Common myeloid progenitor, CD34-positive (primary cell): Measurements from ENCODE around the gene TEX26.

Experiments used
- CTCF ChIA-PET: fragments of 350-600 bp; sonication (Branson Sonifier 250); formaldehyde crosslinking; loops from one replicate; lab custom pipeline; 2021; ENCODE audit warnings: antibody characterized with exemption; lab: Charles Lee
- POLR2A ChIA-PET: fragments of 350-600 bp; sonication (Branson Sonifier 250); formaldehyde crosslinking; loops from one replicate; lab custom pipeline; 2021; ENCODE audit warnings: antibody characterized with exemption; lab: Charles Lee
- DNase-seq, 3 donors: peaks; one replicate each; pipeline versions ENCODE4 v3.0.0 to v3.0.0-alpha.2; 2013
- H3K27ac ChIP-seq, 2 experiments: 1 replicate in 1 of 2; 2 replicates in 1 of 2; pipeline ENCODE4 v1.7.0; 2013; ENCODE audit warnings: inconsistent platforms in 2 of 2, low read length in 2 of 2, mild to moderate bottlenecking in 2 of 2, low read depth in 1 of 2, moderate library complexity in 1 of 2; ENCODE audit not compliant: severe bottlenecking in 2 of 2, insufficient read depth in 1 of 2, poor library complexity in 1 of 2
- H3K27me3 ChIP-seq, 5 experiments: replicated peaks in 2 of 5; 1 replicate in 3 of 5; 2 replicates in 2 of 5; pipeline versions ENCODE4 v1.6.1 to v1.7.0; 2013; ENCODE audit warnings: low read length in 4 of 5, mild to moderate bottlenecking in 2 of 5, moderate library complexity in 2 of 5, inconsistent platforms in 1 of 5; ENCODE audit not compliant: insufficient read depth in 5 of 5, control insufficient read depth in 4 of 5
- H3K36me3 ChIP-seq, 4 experiments: 1 replicate in 2 of 4; 2 replicates in 2 of 4; pipeline versions ENCODE4 v1.6.1 to v1.7.0; 2013; ENCODE audit warnings: low read length in 3 of 4, control low read depth in 1 of 4, mild to moderate bottlenecking in 1 of 4; ENCODE audit not compliant: control insufficient read depth in 4 of 4, insufficient read depth in 4 of 4
- H3K4me1 ChIP-seq, 4 experiments: 1 replicate in 3 of 4; 2 replicates in 1 of 4; pipeline versions ENCODE4 v1.6.1 to v1.7.1; 2013; ENCODE audit warnings: low read length in 3 of 4, mild to moderate bottlenecking in 3 of 4, control low read depth in 1 of 4, inconsistent platforms in 1 of 4, moderate library complexity in 1 of 4; ENCODE audit not compliant: control insufficient read depth in 4 of 4, insufficient read depth in 4 of 4; ENCODE audit errors: control extremely low read depth in 1 of 4
- H3K4me3 ChIP-seq, 7 experiments: 1 replicate in 4 of 7; 2 replicates in 3 of 7; pipeline versions ENCODE4 v1.5.1 to v1.7.0; 2013; ENCODE audit warnings: mild to moderate bottlenecking in 7 of 7, low read length in 6 of 7, moderate library complexity in 6 of 7, inconsistent platforms in 2 of 7, low read depth in 2 of 7, control low read depth in 1 of 7; ENCODE audit not compliant: insufficient read depth in 4 of 7, control insufficient read depth in 1 of 7; ENCODE audit errors: extremely low read depth in 1 of 7
- H3K9me3 ChIP-seq, 5 experiments: 1 replicate in 4 of 5; 2 replicates in 1 of 5; pipeline versions ENCODE4 v1.6.1 to v1.7.1; 2013; ENCODE audit warnings: low read length in 4 of 5, mild to moderate bottlenecking in 2 of 5, inconsistent platforms in 1 of 5, low read depth in 1 of 5, moderate library complexity in 1 of 5; ENCODE audit not compliant: control insufficient read depth in 4 of 5, insufficient read depth in 2 of 5; ENCODE audit errors: control extremely low read depth in 1 of 5
- WGBS: methylation state at CpG from one replicate; pipeline ENCODE4 v1.1.5; 2013; ENCODE audit not compliant: insufficient coverage; 5-methylcytosine and 5-hydroxymethylcytosine counted together

Gene TEX26

DNA sequence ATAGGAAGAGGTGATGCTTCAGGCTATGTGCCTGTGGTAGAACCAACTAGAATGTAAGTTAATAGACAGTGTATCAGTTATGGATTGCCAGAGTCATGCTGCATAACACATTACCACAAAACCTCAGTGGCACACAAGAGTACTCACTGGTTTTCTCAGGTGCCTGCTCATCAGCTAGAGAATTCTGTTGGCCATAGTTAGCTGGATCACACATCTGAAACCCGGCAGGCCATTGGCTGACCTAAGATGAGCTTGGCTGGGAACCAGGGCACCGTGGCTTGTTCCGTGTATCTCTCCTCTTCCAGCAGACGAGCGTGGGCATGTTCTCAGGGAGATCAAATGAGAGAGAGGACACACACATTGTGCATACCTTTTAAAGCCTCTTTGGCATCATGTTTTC, 76.7 kb downstream of the TEX26 start:
- peaks cover 0 to 28% (median 25%) of the 10 kb centered on the region in 5 experiments for H3K27me3 ChIP-seq
- 94% methylated on average over 3 of the region's 5 CpGs for WGBS
- H3K4me3 ChIP-seq, result no peak overlapping the region
- no peaks in the 10 kb centered on the region for H3K36me3 ChIP-seq
- no peak overlapping the region for H3K27ac ChIP-seq
- H3K4me1 ChIP-seq, result no peaks in the 10 kb centered on the region
- no peaks in the 10 kb centered on the region for H3K9me3 ChIP-seq
- POLR2A ChIA-PET, result no interaction called here
- no peak for DNase-seq
- CTCF ChIA-PET, result no interaction called here

GRCh38 chr13:31010296-31010695, 77.8 kb downstream of the TEX26 start:
- Histone ChIP-seq H3K36me3 (no peaks in the 10 kb centered on the region), H3K4me3 (no peak overlapping the region), H3K9me3 (no peaks in the 10 kb centered on the region), H3K27me3 (peaks cover 0 to 27% (median 26%) of the 10 kb centered on the region in 5 experiments), H3K27ac (no peak overlapping the region), H3K4me1 (no peaks in the 10 kb centered on the region)
- ChIA-PET POLR2A (no interaction called here), CTCF (interaction anchor here (0.8 kb wide), 1 partner anchor 34 kb away, joined by 3 read pairs; no protein-coding TSS in a partner anchor)
- WGBS, result 100% methylated on average over 1 of the region's 2 CpGs
- no peak for DNase-seq

DNA sequence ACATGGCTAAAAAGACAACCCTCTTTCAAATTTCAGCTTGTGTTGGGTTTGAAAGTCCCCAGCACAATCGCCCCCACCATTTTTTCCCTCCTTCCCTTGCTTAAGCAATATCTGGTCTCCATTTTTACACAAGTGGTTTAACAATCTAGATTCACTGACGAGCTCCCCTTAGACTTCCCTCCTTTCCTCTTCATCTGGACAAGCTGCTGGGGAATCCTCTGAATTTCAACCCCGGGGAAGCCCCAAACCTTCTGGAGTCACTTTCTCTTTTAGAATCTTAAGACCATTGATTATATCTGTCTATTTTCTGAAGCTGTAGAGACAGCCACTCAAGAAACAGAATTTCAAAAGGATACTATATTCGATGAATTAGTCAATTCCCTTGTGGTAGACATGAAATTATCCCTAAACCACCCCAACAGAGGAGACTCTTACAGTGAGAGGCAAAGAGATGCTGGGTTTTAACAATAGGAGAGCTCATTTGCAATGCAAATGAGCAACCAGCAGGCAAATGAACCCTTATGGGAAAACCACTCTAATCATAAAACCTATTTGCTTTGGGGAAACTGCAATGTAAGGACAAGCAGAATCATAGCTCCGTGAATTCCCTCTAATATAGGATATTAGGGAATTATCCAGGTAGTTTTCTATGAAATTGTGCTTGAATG, 78.9 kb downstream of the TEX26 start:
- peaks cover 0 to under 1% (median 0%) of the 10 kb centered on the region in 5 experiments for H3K9me3 ChIP-seq
- POLR2A ChIA-PET, result no interaction called here
- H3K36me3 ChIP-seq, result no peaks in the 10 kb centered on the region
- no peaks in the 10 kb centered on the region for H3K4me1 ChIP-seq
- peaks cover 0 to 27% (median 24%) of the 10 kb centered on the region in 5 experiments for H3K27me3 ChIP-seq
- H3K27ac ChIP-seq, result no peak overlapping the region
- no peak for DNase-seq
- CTCF ChIA-PET, result interaction anchor here (1.0 kb wide), 1 partner anchor 35 kb away, joined by 3 read pairs; no protein-coding TSS in a partner anchor
- H3K4me3 ChIP-seq, result no peak overlapping the region
- WGBS, result 74% methylated on average over 2 of the region's 5 CpGs

- CTCF ChIA-PET, result interaction anchor here (1.0 kb wide), 1 partner anchor 34 kb away, joined by 3 read pairs; no protein-coding TSS in a partner anchor
- WGBS, result 70% methylated on average over 6 of the region's 7 CpGs
- Histone ChIP-seq H3K9me3 (peaks cover 0 to 1% (median 0%) of the 10 kb centered on the region in 5 experiments), H3K27me3 (peaks cover 0 to 27% (median 26%) of the 10 kb centered on the region in 5 experiments), H3K27ac (no peak overlapping the region), H3K4me3 (no peak overlapping the region), H3K36me3 (no peaks in the 10 kb centered on the region), H3K4me1 (no peaks in the 10 kb centered on the region)
- no peak for DNase-seq
- POLR2A ChIA-PET, result no interaction called here
Measured at GRCh38 chr13:31011901-31012654, 79.6 kb downstream of the TEX26 start.

- no peaks in the 10 kb centered on the region for H3K36me3 ChIP-seq
- H3K4me1 ChIP-seq, result no peaks in the 10 kb centered on the region
- DNase-seq, result no peak
- peaks cover 0 to 1% (median 0%) of the 10 kb centered on the region in 5 experiments for H3K9me3 ChIP-seq
- peaks cover 0 to 29% (median 26%) of the 10 kb centered on the region in 5 experiments for H3K27me3 ChIP-seq
- no CpG with 5 or more reads among the region's 2 CpGs for WGBS
- H3K27ac ChIP-seq, result no peak overlapping the region
- ChIA-PET POLR2A (no interaction called here), CTCF (interaction anchor here (1.1 kb wide), 1 partner anchor 10 kb away, joined by 3 read pairs; no protein-coding TSS in a partner anchor)
- no peak overlapping the region for H3K4me3 ChIP-seq
Measured at GRCh38 chr13:31012655-31013024, 80.2 kb downstream of the TEX26 start.

DNA sequence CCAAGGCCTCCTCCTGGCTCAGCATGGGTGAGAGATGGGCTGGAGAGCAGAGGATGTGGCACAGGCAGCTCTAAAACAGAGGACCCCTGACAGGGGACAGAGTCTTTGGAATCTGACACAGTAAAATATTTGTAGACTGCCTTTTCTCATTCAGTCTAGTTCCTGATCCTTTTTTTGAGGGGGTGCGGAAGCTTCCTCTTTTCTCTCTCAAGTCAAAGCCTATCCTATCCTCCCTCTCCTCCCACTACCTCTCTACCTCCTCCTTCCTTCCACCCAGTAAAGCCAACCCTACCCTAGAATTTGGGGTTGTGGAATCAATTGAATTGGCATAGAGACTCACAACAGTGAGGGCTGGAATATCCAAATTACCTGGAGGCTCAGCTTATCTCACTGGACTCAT, 82.0 kb downstream of the TEX26 start:
- ChIA-PET CTCF (interaction anchor here (2.0 kb wide), 1 partner anchor 11 kb away, joined by 6 read pairs; no protein-coding TSS in a partner anchor), POLR2A (no interaction called here)
- Histone ChIP-seq H3K27ac (no peak overlapping the region), H3K9me3 (peaks cover 0 to 3% (median 0%) of the 10 kb centered on the region in 5 experiments), H3K4me1 (no peaks in the 10 kb centered on the region), H3K4me3 (no peak overlapping the region), H3K36me3 (no peaks in the 10 kb centered on the region), H3K27me3 (peaks cover 0 to 37% (median 24%) of the 10 kb centered on the region in 5 experiments)
- peak in 2 of 3 donors; percentile 24 to 25 for DNase-seq
- 67% methylated on average over 1 of the region's 1 CpG for WGBS

GRCh38 chr13:31015199-31015598, 82.7 kb downstream of the TEX26 start:
- no peak overlapping the region for H3K27ac ChIP-seq
- ChIA-PET POLR2A (no interaction called here), CTCF (interaction anchor here (2.0 kb wide), 1 partner anchor 11 kb away, joined by 6 read pairs; no protein-coding TSS in a partner anchor)
- no peaks in the 10 kb centered on the region for H3K4me1 ChIP-seq
- H3K9me3 ChIP-seq, result peaks cover 0 to 3% (median 0%) of the 10 kb centered on the region in 5 experiments
- H3K4me3 ChIP-seq, result no peak overlapping the region
- no peak for DNase-seq
- peaks cover 0 to 33% (median 20%) of the 10 kb centered on the region in 5 experiments for H3K27me3 ChIP-seq
- H3K36me3 ChIP-seq, result no peaks in the 10 kb centered on the region
